ENCODE data around the gene CTDSPL.

DNA sequence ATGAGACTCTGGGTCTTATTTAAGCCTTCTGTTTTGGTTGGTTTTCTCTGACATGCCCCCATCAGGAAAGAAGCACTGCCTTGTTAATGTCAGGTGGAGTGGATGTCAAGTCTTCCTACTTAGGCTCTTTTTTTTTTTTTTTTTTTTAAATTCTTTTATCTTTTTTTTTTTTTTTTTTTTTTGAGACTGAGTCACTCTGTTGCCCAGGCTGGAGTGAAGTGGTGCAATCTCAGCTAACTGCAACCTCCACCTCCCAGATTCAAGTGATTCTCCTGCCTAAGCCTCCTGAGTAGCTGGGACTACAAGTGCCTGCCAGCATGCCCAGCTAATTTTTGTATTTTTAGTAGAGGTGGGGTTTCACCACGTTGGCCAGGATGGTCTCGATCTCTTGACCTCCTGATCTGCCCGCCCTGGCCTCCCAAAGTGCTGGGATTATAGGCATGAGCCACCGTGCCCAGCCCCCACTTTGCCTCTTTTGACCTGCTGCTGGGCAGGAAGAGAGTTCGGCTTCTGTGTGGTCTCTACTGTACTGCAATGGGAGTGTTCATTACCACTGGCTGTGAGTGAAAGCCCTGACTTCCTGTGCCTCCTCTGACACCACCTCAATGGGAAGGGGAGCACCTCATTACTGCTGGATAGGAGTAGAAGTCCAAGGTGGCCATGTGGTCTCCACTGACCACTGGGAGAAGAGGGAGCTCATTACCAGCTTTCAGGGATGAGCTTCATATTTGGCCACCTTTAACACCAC, 10.9 kb downstream of the CTDSPL start:
- TF ChIP-seq, protein P1, sequence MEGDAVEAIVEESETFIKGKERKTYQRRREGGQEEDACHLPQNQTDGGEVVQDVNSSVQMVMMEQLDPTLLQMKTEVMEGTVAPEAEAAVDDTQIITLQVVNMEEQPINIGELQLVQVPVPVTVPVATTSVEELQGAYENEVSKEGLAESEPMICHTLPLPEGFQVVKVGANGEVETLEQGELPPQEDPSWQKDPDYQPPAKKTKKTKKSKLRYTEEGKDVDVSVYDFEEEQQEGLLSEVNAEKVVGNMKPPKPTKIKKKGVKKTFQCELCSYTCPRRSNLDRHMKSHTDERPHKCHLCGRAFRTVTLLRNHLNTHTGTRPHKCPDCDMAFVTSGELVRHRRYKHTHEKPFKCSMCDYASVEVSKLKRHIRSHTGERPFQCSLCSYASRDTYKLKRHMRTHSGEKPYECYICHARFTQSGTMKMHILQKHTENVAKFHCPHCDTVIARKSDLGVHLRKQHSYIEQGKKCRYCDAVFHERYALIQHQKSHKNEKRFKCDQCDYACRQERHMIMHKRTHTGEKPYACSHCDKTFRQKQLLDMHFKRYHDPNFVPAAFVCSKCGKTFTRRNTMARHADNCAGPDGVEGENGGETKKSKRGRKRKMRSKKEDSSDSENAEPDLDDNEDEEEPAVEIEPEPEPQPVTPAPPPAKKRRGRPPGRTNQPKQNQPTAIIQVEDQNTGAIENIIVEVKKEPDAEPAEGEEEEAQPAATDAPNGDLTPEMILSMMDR (IDR thresholded peaks at IDR 0.05; ENCODE audit: low read length): no peak
- no peak for TF ChIP-seq EZH2 (optimal IDR thresholded peaks at IDR 0.05; ENCODE audit: low read depth, low read length)
